HG02798 (cell line): ENCODE results near the gene NKX2-1.
"Not testable (repeated sequence)": the region's sequence is repeated elsewhere in the genome, so short reads cannot be mapped to it uniquely, and the experiment has no call there.

ENCODE experiments used
- ATAC-seq: cut with Tn5 transposase; IDR thresholded peaks from one replicate; pipeline ENCODE4 v1.9.1; 2021; ENCODE audit warnings: mild to moderate bottlenecking; ENCODE audit not compliant: unreplicated experiment, poor library complexity

The NKX2-1 gene

DNA sequence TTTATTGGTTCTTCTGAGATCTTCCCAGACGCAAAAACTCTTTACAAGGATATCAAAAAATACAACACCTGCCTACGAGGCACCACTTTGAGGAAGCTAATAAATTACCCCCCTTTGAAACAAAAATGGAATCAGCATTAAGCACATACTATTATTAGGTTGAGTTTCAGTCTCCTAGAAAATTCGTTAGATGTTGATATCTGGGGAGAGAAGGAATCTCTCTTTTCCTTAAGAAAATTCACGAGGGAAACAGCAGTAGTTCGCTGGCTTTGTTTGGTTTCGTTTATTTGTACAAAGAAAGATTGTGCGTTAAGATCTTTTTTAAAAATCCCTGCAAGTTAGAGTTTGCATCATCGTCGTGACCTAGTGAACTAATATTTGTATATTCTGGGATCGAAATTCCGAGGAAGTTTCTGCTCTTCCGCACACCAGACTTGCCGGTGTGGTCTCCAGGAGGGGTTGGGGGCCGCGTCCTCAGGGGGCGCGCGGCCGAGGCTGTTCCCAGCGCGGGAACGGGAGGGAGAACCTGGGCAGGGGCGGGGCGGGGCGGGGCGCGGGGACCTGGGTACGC, 12.1 kb downstream of the NKX2-1 start:
- ATAC-seq, result no peak

GRCh38 chr14:36506732-36507614, 13.1 kb downstream of the NKX2-1 start:
- no peak for ATAC-seq

DNA sequence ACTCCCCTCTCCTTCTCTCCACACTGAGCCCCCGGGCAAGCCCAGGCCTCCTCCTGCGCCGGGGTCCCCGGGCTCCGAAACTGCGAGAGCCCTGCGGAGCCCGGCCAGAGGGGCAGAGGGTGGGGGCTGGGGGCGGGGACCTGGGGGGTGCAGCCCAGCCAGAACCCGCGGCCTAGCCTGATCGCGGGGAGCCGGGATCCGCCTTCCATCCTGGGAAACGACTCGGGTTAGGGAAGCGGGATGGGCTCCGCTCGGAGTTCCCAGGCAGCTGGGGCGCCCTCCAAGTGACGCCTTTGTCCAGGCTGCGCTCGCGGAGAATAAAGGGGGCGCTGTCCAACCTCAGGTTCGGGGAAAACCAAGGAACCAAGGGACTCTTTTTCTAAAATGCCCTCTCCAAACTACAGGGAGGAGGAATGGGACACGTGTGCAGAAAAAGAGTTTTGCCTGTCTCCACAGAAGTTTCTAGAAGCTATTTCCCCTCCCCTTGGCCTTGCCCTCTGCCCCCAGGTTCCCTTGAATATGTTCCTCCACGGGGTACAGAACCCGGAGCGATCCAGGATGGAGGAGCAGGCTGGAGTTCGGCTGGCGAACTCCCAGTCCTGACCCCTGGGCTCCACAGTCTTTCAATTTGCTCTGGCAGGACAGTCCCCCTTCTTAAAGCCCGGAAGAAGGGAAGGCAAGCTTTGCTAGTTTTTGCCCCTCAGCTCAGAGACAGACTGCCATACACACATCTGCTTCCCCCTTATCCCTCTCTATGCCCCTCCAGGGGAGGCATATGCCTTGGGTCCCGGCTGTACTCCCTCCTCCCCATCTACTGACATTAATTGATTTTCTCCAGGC, 13.9 kb downstream of the NKX2-1 start:
- ATAC-seq, result no peak

DNA sequence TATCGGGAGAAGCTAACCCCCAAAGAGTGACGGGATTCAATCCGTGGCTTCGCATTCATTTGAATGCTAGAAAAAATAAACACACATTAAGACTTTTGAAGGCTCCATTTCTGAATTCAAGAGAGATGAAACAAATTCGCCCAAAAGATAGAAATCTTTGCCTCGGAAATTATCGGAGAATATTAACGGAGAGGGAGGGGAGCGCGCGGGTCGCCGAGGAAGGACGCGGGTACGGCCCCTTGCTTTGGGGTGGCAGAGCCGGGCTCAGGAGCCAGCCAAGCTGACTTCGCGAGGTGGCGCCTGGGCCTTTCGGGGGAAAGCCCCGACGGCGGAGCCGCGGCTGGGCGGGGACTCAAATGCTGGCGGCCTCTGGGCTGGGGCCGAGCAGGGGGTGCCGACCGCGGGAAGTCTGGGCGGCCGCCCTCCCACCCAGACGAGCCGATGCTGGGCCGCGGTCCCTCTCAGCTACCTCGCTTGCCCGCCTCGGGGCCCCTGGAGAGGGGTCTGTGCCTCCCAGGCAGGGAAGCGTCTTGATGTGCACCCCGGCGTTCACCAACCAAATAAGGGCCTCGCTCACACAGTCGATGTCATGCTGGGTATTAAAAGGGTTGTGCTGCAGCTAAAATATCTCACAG, 14.7 kb downstream of the NKX2-1 start:
- peak; percentile 81 for ATAC-seq

DNA sequence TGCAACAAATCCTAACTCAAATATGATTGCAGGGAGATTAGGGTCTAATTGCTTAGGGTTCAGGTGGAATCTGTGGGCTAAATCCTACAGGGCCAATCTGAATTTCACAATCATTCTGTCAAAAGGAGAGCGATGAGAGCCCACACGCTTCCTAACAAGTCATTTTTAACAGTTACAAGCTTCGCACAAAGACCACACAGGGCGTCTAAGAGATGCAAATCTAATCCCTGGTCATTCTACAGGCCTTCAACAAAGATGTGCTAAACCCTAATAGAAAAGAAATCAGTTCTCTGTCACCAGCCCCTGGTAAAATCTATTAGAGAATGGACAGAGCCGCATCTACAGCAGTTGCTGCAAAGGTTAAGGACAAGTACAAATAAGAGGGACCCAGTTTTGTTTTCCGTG, 15.3 kb downstream of the NKX2-1 start:
- no peak for ATAC-seq

- ATAC-seq, result no peak
Measured at GRCh38 chr14:36503771-36504741, 16.0 kb downstream of the NKX2-1 start.

DNA sequence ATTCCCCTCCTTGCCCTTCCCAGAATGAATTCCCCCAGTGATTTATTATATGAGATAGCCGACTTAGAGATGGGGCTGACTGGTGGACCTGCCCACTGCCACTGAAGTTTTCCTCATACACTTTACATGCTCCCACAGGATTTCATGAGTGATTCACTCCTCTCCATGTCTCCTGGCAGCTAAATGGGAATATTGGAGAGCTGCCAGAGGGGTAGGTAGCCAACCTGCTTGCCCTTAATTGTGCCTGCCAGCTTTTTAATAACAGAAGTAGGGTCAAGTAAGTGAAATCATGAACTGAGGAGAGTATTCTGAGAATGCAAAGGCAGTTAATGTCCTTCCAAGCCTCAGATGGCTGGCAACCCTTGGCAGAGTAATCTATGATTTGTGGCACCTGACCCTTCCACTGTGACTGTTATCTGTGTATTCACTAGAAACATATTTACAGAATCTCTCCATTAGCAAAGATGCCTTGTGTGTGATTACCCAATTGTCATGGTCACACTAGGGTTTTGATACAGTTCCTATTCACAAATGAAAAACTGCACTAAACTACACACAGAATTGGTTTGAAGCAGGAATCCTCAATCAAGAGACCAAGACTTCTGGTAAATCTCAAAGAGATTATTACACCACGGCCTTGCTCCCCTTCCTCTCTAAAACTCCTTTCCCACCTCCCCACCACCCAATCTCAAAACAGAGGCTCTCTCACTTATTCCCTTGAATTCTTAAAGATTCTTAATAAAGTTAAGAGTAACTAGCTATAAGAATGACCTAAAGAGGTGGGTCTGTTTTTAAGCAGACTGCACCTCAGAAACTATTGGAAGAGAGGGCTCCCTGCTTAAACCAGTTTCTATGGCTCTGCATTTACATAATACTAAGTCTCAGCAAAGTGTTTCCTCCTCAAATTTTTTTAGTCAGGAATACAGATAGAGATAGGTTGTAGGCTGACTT, 17.2 kb downstream of the NKX2-1 start:
- ATAC-seq, result no peak

GRCh38 chr14:36498938-36499337, 21.1 kb downstream of the NKX2-1 start:
- ATAC-seq, result no peak

DNA sequence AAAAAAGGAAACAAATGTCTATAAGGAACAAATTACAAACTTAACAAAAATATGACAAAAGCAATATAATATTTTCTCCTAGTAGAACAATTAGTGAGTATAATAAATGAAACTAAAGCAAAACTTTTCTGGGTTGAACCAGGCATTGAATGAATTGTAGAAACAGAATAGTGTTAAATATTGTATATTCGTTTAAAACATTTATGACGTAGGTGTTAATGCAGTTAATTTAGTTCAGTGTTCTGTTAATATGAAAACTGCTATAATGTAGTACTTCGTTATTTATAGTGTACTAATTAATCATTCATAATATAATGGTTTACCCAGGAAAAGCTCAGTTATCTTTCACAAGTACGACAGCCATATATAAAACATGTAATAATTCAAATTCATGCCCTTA, 23.7 kb downstream of the NKX2-1 start:
- no peak for ATAC-seq

GRCh38 chr14:36495666-36496065, 24.4 kb downstream of the NKX2-1 start:
- ATAC-seq, result no peak

- no peak for ATAC-seq
Measured at GRCh38 chr14:36493761-36494160, 26.3 kb downstream of the NKX2-1 start.

GRCh38 chr14:36485773-36486172, 34.3 kb downstream of the NKX2-1 start:
- no peak for ATAC-seq

DNA sequence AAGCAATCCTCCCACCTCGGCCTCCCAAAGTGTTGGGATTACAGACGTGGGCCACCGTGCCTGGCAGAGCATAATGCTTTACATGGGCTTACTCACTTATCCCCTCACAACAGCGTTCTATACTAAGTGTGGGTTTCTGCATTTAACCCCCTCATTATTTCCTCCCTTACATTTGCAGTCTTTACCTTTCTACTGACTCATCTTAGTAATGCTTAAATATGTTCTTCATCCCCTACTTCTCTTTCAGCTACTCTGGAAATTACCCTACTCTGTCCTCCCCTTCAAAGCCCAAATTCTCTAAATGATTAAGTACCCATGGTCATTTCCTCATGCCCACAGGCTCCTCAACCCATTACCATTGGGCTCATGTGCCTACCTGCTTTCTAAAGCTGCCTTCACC, 40.7 kb downstream of the NKX2-1 start:
- peak; percentile 42 for ATAC-seq

GRCh38 chr14:36478782-36479181, 41.2 kb downstream of the NKX2-1 start:
- ATAC-seq, result peak; percentile 49

DNA sequence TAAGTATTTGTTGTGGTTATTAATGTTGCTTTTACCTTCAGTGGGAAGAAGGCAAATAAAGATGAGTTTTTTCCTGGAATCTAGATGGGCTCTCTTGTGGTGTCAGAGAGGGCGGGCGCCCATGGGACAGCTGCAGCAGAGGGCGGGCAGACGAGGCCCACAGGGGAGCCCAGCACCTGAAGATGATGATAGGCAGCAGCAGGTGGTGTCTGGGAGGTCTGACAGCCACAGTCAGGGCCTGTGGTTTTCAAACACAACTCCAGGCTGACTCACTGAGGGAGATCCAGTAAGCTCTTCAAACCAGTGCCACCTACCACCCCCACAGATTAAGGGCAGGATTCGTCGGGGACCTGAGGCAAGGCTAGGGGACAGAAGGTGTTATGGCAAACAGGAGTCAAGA, 42.8 kb downstream of the NKX2-1 start:
- no peak for ATAC-seq

- not testable (repeated sequence) for ATAC-seq
Measured at GRCh38 chr14:36476061-36476460, 44.0 kb downstream of the NKX2-1 start.

DNA sequence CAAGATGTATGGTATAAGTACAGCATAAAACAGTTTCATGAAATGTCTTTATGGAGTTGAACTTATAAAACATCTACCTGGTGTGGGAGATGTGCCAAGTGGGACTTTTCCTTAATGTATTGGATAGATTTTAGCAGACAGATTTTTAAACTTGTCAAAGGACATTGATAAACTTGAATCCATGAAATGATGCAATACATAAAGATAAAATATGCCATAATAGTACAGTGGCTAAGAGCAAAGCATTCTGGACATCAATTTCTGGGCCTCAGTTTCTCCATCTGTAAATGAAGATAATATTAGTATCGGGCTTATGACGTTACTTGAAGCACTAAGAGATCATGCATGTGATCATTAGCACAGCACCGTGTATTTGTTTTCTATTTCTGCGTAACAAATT, 45.4 kb downstream of the NKX2-1 start:
- ATAC-seq, result no peak

GRCh38 chr14:36471431-36471830, 48.6 kb downstream of the NKX2-1 start:
- no peak for ATAC-seq
